ENCODE measurements around the gene CWC22.

The CWC22 gene

GRCh38 chr2:180048251-180048650 is 41.2 kb upstream of the CWC22 start:
- TF ChIP-seq EZH2 (IDR thresholded peaks at IDR 0.05; ENCODE audit: borderline replicate concordance, low read depth, low read length, severe bottlenecking) (no peak), CTCF (IDR thresholded peaks at IDR 0.05; ENCODE audit: borderline replicate concordance, extremely low read depth, low read length, poor library complexity, severe bottlenecking) (no peak)
- Histone ChIP-seq H3K4me1 (ENCODE audit: insufficient read depth, low read length) (no peaks in the 10 kb centered on the region), H2AFZ (ENCODE audit: low read depth, low read length) (no peak overlapping the region), H3K4me2 (ENCODE audit: insufficient read depth, low read length) (no peak overlapping the region), H4K20me1 (ENCODE audit: insufficient read depth, low read length) (no peaks in the 10 kb centered on the region), H3K9me3 (ENCODE audit: insufficient read depth, low read length, severe bottlenecking) (no peaks in the 10 kb centered on the region), H3K79me2 (ENCODE audit: insufficient read depth, low read length) (no peaks in the 10 kb centered on the region), H3K27me3 (ENCODE audit: insufficient read depth, low read length, poor library complexity) (peaks cover 3% of the 10 kb centered on the region), H3K27ac (ENCODE audit: low read length) (no peak overlapping the region), H3K4me3 (ENCODE audit: low read depth in 1 of 2, low read length in 2 of 2) (no peak overlapping the region), H3K36me3 (ENCODE audit: insufficient read depth, low read length) (no peaks in the 10 kb centered on the region), H3K9ac (ENCODE audit: low read depth, low read length) (no peak overlapping the region)
- ATAC-seq (ENCODE audit: insufficient read depth, low read depth) (no peak), DNase-seq (no peak)

- H3K9me3 ChIP-seq (ENCODE audit: insufficient read depth, low read length, severe bottlenecking): no peaks in the 10 kb centered on the region
- ATAC-seq (ENCODE audit: insufficient read depth, low read depth): no peak
- H3K27ac ChIP-seq (ENCODE audit: low read length): no peak overlapping the region
- DNase-seq: no peak
- no peaks in the 10 kb centered on the region for H3K79me2 ChIP-seq (ENCODE audit: insufficient read depth, low read length)
- H3K4me2 ChIP-seq (ENCODE audit: insufficient read depth, low read length): no peak overlapping the region
- H4K20me1 ChIP-seq (ENCODE audit: insufficient read depth, low read length): no peaks in the 10 kb centered on the region
- H3K27me3 ChIP-seq (ENCODE audit: insufficient read depth, low read length, poor library complexity): peaks cover 6% of the 10 kb centered on the region
- no peak overlapping the region for H3K4me3 ChIP-seq (ENCODE audit: low read depth in 1 of 2, low read length in 2 of 2)
- no peaks in the 10 kb centered on the region for H3K4me1 ChIP-seq (ENCODE audit: insufficient read depth, low read length)
- no peak overlapping the region for H2AFZ ChIP-seq (ENCODE audit: low read depth, low read length)
- H3K9ac ChIP-seq (ENCODE audit: low read depth, low read length): no peak overlapping the region
- no peak for TF ChIP-seq EZH2 (IDR thresholded peaks at IDR 0.05; ENCODE audit: borderline replicate concordance, low read depth, low read length, severe bottlenecking)
- TF ChIP-seq CTCF (IDR thresholded peaks at IDR 0.05; ENCODE audit: borderline replicate concordance, extremely low read depth, low read length, poor library complexity, severe bottlenecking): no peak
- no peaks in the 10 kb centered on the region for H3K36me3 ChIP-seq (ENCODE audit: insufficient read depth, low read length)
Observed at GRCh38 chr2:180046776-180047175, 39.7 kb upstream of the CWC22 start.

GRCh38 chr2:180046202-180046601 is 39.1 kb upstream of the CWC22 start:
- DNase-seq (no peak), ATAC-seq (ENCODE audit: insufficient read depth, low read depth) (no peak)
- Histone ChIP-seq H3K9ac (ENCODE audit: low read depth, low read length) (no peak overlapping the region), H3K36me3 (ENCODE audit: insufficient read depth, low read length) (no peaks in the 10 kb centered on the region), H2AFZ (ENCODE audit: low read depth, low read length) (no peak overlapping the region), H3K9me3 (ENCODE audit: insufficient read depth, low read length, severe bottlenecking) (no peaks in the 10 kb centered on the region), H3K4me2 (ENCODE audit: insufficient read depth, low read length) (no peak overlapping the region), H4K20me1 (ENCODE audit: insufficient read depth, low read length) (no peaks in the 10 kb centered on the region), H3K79me2 (ENCODE audit: insufficient read depth, low read length) (no peaks in the 10 kb centered on the region), H3K4me1 (ENCODE audit: insufficient read depth, low read length) (no peaks in the 10 kb centered on the region), H3K27ac (ENCODE audit: low read length) (no peak overlapping the region), H3K27me3 (ENCODE audit: insufficient read depth, low read length, poor library complexity) (peaks cover 6% of the 10 kb centered on the region), H3K4me3 (ENCODE audit: low read depth in 1 of 2, low read length in 2 of 2) (no peak overlapping the region)
- no peak for TF ChIP-seq CTCF (IDR thresholded peaks at IDR 0.05; ENCODE audit: borderline replicate concordance, extremely low read depth, low read length, poor library complexity, severe bottlenecking)
- no peak for TF ChIP-seq EZH2 (IDR thresholded peaks at IDR 0.05; ENCODE audit: borderline replicate concordance, low read depth, low read length, severe bottlenecking)

Measured in DND-41 (cell line).